Activated CD4-positive, alpha-beta T cell treated with anti-CD3 and anti-CD28 coated beads for 48 hours (primary cell): ENCODE results near the gene PPP5C.
A peak's percentile ranks its signal among the peaks of the same experiment; 100 is the strongest.
"Not testable (repeated sequence)": the region's sequence is repeated elsewhere in the genome, so short reads cannot be mapped to it uniquely, and the experiment has no call there.

Experiments used
- DNase-seq: peaks from one replicate; pipeline ENCODE4 v3.0.0-alpha.2; 2020

Gene PPP5C, protein sequence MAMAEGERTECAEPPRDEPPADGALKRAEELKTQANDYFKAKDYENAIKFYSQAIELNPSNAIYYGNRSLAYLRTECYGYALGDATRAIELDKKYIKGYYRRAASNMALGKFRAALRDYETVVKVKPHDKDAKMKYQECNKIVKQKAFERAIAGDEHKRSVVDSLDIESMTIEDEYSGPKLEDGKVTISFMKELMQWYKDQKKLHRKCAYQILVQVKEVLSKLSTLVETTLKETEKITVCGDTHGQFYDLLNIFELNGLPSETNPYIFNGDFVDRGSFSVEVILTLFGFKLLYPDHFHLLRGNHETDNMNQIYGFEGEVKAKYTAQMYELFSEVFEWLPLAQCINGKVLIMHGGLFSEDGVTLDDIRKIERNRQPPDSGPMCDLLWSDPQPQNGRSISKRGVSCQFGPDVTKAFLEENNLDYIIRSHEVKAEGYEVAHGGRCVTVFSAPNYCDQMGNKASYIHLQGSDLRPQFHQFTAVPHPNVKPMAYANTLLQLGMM

GRCh38 chr19:46346821-46347571 is at the start of gene PPP5C:
Gene PPP5C (plus strand): TSS chr19:46347087. CDS start chr19:46347097, 10 bp downstream.
- peak; percentile 92 for DNase-seq

GRCh38 chr19:46297700-46298478 is 49.0 kb upstream of the PPP5C start:
- DNase-seq, result no peak

DNA sequence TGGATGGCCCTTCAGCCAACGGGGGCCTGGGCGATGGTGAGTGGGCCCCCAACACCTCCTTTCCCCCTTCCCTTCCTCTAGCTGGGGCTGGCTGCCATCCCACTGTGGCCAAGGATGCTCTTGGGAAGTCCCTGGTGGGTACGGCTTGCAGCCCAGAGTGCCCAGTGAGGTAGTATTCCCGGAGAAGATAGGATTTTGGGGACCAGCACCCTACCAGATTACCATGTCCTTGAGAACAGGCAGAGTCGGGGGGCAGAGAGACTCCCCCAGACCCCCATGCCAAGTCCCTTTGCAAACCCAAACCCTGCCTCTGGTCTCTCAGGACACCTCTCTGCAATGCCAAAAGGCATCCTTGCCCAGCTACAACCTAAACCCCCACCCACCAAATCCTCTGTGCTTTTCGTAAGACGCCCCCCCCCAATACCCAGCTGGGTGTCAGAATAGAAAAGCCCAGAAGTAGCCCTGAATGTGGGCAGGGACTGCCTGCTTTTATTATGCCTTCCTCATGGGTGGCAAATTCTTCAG is 48.3 kb upstream of the PPP5C start:
- no peak for DNase-seq

DNA sequence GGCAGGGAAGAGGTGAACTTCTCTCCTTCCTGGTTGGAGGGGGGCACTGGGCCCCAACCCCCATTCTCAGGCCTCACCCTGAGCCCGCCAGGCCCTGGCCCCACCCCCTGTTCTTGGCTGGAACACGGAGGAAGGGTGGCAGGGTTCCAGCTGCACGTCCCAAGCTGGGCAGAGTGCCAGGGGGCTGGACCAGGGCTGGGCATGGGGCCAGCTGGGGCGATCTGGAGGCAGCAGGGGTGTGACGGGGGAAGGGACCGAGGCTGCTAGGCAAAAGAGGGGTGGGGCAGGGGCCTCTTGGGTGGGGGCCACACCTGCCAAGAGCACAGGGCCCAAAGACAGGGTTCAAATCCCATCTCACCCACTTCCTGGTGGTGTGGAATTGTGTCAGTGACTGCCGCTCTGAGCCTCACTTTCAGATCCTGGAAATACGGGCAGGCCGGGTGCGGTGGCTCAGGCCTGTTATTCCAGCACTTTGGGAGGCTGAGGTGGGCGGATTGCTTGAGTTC is 47.8 kb upstream of the PPP5C start:
- DNase-seq, result no peak

DNA sequence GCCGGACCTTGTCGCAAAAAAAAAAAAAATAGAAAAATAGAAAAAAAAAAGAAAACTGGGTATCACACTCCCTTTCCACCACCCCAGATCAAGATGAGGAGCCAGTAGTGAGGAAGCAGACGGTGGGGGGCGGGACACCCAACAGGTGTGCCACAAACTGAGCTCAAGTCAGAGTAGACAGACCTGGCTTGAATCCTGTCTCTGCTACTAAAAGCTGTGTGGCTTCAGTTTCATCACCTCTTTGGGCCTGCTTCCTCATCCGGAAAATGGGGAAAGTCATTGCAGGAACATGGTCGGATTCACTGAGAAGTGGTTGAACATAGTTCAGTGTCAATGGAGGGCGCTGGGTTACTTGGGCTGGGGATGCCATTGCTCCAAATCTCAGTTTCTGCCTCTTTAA is 47.2 kb upstream of the PPP5C start:
- DNase-seq, result no peak

- DNase-seq, result no peak
These were observed 43.6 kb upstream of the PPP5C start for GRCh38 chr19:46303322-46303690.

DNA sequence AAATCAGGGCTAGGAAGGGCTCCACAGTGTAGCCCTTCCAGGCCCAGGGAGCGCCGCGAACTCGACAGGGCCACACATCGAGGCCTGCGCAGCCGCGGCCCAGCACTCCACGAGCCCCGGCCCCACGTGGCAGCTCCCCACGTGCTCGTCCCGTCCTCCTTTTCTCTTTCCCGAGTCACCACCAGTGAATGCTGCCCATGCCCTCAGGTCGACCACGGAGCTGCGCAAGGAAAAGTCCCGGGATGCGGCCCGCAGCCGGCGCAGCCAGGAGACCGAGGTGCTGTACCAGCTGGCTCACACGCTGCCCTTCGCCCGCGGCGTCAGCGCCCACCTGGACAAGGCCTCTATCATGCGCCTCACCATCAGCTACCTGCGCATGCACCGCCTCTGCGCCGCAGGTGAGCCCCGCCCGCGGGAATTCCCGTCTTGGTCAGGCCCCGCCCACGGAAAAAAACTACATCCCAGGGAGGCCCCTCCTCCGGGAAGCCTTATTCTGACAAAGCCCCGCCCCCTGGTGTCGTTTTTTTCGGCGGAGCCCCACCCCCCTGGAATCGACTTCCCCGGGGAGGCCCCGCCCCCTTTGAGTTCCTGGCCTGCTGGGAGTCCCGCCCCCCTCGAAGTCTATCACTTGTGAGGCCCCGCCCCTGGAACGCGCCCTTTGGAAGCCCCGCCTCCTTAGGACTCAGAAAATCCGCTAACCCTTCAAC is 43.0 kb upstream of the PPP5C start:
- peak; percentile 29 for DNase-seq

DNA sequence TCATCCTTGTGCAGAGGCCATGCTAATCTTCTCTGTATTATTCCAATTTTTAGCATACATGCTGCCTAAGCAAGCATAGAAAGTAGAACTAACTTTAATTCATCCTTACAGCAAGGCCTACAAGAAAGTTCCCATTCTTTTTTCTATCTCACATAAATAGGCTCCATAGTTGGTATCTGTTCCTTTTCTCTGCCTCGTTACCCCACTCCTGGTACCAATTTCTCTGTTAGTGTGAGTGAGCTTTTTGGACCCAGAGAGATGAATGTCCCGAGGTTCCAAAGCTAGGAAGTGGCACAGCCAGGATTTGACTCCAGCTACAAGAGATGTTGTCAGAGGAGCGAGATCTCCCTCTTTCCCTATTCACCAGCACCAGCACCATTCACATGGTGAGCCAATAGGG is 40.4 kb upstream of the PPP5C start:
- no peak for DNase-seq

DNA sequence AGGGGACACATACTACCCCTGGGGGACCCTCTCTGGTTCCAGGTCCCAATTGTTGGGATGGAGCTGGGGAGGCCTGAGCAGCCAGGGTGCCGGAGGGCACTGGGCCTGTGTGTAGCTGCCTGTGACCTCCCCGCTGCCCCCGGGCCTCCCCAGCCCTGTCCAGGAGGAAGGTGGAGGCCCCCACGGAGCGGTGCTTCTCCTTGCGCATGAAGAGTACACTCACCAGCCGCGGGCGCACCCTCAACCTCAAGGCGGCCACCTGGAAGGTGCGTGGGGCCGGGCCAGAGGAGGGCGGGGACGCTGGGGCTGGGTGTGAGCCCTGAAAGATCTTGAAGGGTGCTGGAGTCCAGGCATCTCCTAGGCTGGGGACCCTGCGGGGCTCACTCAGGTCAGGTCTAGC is 38.4 kb upstream of the PPP5C start:
- DNase-seq, result no peak

GRCh38 chr19:46309056-46309455 is 37.8 kb upstream of the PPP5C start:
- DNase-seq, result no peak

- no peak for DNase-seq
These were observed 35.4 kb upstream of the PPP5C start for GRCh38 chr19:46311444-46311843.

GRCh38 chr19:46313540-46314469 is 33.1 kb upstream of the PPP5C start:
- DNase-seq, result not testable (repeated sequence)

DNA sequence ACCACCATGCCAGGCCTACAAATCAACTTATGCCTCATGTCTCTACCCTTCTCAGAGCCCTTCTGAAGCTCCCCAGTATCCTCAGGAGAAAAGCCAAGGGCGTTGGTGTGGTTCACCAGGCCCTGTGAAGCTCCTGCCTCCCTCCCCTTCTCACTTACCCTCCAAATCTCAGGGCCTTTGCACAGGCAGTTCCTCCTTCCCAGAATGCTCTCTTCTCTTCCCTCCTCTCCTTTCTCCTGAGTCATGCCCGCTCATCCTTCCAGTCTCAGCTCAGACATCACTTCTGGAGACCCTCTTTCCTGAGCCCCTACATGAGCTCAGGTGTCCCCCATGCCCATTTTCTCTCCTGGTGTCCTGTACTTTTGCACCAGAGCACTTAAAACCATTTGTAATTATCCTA is 29.5 kb upstream of the PPP5C start:
- DNase-seq, result no peak

DNA sequence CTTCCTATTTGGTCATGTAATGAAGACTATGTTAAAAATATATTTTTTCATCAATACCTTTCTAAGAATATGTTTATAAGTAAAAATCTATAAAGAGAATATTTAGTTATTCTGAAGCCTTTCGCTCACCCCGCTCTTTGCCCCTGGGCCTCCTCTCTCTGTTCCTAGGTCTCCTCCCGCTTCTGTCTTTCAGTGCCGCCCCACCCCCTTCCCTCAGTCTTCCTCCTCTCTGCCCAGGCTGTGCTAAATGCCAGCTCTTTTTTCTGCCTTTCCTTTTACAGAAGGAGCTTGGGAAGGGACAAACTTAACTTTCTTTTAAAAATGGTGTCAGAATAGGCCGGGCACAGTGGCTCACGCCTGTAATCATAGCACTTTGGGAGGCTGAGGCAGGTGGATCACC is 27.3 kb upstream of the PPP5C start:
- DNase-seq, result no peak

GRCh38 chr19:46320559-46320958 is 26.3 kb upstream of the PPP5C start:
- DNase-seq, result no peak

DNA sequence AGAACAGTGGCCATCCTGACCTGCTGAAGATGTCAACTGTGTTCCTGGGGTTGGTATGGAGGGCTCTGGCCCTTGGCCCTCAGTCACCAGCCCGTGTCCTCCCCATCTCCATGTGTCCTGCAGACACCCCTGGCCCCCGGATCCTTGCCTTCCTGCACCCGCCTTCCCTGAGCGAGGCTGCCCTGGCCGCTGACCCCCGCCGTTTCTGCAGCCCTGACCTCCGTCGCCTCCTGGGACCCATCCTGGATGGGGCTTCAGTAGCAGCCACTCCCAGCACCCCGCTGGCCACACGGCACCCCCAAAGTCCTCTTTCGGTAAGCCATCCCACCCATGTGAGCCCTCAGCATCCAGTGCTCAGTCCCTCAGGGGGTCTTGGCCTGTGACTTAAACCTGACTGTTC is 25.2 kb upstream of the PPP5C start:
- DNase-seq, result no peak

- not testable (repeated sequence) for DNase-seq
These were observed 23.7 kb upstream of the PPP5C start for GRCh38 chr19:46323227-46323626.

GRCh38 chr19:46324277-46324676 is 22.6 kb upstream of the PPP5C start:
- DNase-seq, result no peak

DNA sequence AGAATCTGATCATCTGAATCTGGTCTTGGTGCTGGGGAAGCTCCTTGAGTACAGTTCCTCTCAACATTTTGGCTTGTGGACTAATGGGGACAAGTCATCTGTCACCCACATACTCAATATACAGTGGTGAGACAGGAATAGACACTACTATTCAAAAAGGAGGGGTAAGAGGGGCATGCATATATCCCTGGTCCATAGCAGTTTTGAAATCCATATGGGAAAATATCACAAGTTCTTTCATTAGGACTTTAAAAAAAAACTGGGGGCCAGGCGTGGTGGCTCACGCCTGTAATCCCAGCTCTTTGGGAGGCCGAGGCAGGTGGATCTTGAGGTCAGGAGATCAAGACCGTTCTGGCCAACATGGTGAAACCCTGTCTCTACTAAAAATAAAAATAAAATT is 20.3 kb upstream of the PPP5C start:
- no peak for DNase-seq

DNA sequence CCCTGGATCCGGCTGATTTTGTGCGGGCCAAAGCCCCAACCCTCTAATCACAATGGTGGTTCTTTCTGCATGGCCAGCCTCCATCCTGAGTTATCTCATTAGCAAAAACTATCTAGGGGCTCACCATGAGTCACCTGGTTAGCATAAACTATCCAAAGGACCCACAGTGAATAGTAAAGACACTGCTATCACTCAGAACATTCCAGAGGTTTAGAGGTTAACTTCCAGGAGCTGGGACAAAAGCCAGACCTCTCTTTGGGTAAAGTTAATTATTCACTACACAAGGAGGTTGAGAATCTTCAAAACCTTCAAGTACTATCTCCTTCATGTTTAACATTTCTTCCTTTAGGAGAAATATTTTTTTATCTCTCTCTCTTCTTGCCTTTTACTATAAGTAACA is 18.8 kb upstream of the PPP5C start:
- no peak for DNase-seq

DNA sequence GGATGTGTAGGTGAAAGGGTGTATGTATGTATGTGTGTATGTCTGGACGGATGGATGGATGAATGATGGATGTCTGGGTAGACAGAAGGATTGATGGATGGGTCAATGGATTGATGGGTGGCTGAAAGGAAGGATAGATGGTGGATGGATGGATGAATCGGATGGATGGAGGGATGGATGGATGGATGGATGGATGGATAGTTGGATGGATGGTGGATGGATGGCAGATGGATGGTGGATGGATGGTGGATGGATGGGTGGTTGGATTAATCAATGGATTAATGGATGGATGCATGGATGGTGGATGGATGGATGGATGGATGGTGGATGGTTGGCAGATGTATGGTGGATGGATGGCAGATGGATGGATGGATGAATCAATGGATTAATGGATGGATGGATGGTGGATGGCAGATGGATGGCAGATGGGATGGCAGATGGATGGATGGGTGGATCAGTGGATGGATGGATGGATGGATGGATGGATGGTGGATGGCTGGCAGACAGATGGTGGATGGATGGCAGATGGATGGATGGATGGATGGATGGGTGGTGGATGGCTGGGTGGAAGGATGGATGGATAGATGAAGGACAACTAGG is 16.5 kb upstream of the PPP5C start:
- DNase-seq, result no peak
